Measurements from ENCODE around the gene UST.
"Not testable (repeated sequence)": the region's sequence is repeated elsewhere in the genome, so short reads cannot be mapped to it uniquely, and the experiment has no call there.

The UST gene

DNA sequence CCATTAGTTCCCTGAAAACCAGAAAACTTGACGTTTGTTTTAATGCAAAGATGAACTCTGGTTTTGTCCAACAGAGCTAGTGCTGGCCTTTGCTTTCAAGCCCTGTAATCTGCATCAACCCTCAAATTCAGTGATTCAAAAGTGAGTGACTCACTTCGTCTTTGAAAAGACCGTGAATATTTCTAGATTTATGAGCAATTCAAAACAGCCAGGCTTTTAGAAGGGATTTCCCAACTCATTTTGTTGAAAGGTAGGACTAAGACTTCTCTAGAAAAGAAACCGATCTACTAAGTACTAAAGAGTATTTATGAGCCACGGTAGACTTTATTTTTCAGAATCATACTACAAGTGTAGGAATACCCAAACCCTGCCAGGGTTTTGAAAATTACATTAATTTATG is 121.5 kb downstream of the UST start:
- no peak for DNase-seq (ENCODE audit: low read depth in 3 of 3)

DNA sequence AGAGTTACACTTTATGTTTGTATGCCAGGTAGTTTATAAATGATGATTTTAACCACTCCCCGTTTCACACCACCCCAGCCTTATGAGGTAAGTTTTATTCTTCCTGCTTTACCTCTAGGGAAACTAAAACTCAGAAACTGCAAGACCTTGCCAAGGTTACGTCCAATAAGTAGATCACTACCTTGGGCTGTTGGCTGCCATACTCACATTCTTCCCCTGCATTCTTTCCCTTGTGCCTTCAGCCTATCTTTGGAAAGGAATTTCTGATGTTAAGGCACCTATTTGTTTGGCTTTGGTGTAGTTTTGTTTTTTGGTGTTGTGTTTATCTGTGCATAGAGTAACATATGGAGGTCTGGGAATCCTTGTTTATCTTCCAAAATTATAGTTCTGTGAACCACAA is 122.1 kb downstream of the UST start:
- no peak for DNase-seq (ENCODE audit: low read depth in 3 of 3)

DNA sequence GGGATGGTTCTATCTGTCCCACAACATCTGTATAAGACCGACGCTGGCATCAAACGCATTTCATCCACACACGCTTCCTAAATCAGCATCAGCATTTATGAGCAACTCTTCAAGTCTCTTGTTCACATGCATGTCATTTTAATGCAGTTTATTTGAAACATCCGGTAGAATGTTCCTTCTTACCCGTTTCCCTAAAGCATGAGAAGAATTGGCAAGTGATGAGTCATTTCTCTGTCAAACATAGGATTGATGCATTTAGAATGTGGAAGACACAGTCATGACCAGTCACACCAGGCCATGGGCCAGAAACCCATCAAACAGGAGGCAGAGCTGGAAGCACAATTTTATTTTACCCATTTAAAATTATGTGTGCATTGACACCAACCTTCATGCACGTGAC is 122.8 kb downstream of the UST start:
- DNase-seq (ENCODE audit: low read depth in 3 of 3) = no peak

- DNase-seq (ENCODE audit: low read depth in 3 of 3) = no peak
Observed at GRCh38 chr6:148873154-148873553, 126.3 kb downstream of the UST start.

DNA sequence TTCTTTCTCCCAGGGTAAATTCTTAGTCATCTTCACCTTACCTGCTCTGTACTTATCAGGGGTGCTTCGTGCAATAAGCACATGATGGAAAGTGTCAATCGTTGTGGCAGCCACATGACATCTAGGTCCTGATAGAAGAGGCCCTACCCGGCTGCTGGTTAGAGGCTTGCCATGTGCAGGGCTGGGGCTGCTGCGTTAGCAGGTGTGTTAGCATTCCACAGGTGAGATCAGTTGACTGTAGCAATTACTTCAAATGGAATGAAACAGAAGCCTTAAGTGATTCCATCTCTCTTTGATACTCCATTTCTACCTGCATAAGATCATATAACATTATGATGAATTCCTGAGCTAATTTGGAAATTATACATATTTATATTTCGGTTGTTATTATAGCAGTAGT is 127.0 kb downstream of the UST start:
- DNase-seq (ENCODE audit: low read depth in 3 of 3) = no peak

DNA sequence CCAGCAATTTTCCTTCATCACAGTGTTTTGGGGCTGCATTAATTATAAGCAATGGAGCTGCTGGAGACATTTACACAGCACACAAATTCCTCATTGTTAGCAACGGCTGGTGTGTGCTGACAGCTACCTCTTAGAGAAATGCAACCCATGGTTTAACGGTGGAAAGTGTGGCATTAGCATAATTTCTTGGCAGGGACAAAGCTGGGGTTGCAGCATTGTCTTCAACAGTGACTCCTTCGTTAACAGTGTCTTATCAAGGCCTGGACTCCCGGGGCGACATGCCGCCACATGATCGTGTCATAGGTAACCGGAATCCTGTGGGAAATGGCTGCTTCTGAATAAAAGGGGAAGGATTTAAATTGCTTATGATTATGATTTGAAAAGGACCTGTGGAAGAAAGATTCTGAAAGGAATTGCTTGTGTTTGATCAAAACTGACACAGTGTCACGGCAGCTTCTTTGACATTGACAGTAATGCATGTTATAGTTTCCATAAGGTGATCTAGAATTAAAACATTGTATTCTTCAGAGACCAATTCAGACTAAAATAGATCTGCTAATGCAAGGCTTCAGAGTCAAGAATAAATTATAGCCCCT is 128.0 kb downstream of the UST start:
- no peak for DNase-seq (ENCODE audit: low read depth in 3 of 3)

- DNase-seq (ENCODE audit: low read depth in 3 of 3) = no peak
Observed at GRCh38 chr6:148878683-148879082, 131.9 kb downstream of the UST start.

- not testable (repeated sequence) for DNase-seq (ENCODE audit: low read depth in 3 of 3)
Observed at GRCh38 chr6:148880742-148881141, 133.9 kb downstream of the UST start.

GRCh38 chr6:148881593-148882311 is 134.9 kb downstream of the UST start:
- no peak for DNase-seq (ENCODE audit: low read depth in 3 of 3)

DNA sequence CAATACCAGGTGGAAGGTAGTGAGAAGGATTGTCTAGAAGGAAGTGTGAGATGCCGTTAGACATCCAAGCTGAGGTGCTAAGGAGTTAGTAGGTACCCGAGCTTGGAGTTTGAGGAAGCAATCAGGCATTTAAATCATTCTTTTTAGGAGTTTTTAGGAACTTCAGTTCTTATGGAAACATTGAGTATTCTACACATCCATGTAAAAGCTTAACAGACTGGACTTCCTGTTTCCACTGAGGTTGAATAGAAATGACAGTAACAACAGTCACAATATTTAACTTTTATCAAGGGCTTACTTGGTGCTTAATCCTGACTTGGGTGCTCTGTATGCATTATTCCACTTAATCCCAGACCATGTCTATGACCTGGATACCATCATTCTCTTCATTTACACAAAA is 136.4 kb downstream of the UST start:
- DNase-seq (ENCODE audit: low read depth in 3 of 3) = no peak

DNA sequence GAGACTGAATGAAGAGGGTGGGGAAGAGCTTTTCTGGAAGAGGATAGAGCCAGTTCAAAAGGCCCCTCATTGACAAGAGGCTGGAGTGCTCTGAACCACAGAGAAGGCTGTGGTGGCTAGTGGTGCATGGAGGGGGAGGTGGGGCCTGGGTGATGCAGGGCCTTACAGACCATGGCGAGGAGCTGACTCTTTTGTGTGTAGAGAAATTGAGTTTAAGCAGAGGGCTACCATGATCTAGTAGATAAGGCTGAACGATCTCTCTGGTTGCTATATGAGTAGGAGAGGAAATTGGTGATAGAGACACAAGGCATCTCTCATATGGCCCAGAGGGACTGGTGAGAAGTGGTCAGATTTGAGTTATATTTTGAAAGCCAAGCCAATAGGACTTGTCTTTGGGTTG is 137.6 kb downstream of the UST start:
- DNase-seq (ENCODE audit: low read depth in 3 of 3) = no peak

- DNase-seq (ENCODE audit: low read depth in 3 of 3) = no peak
Observed at GRCh38 chr6:148885136-148885865, 138.5 kb downstream of the UST start.

GRCh38 chr6:148885925-148886845 is 139.4 kb downstream of the UST start:
- no peak for DNase-seq (ENCODE audit: low read depth in 3 of 3)

- DNase-seq (ENCODE audit: low read depth in 3 of 3) = no peak
Observed at GRCh38 chr6:148887181-148887580, 140.4 kb downstream of the UST start.

GRCh38 chr6:148888856-148889255 is 142.0 kb downstream of the UST start:
- DNase-seq (ENCODE audit: low read depth in 3 of 3) = no peak

GRCh38 chr6:148890096-148890495 is 143.3 kb downstream of the UST start:
- no peak for DNase-seq (ENCODE audit: low read depth in 3 of 3)

DNA sequence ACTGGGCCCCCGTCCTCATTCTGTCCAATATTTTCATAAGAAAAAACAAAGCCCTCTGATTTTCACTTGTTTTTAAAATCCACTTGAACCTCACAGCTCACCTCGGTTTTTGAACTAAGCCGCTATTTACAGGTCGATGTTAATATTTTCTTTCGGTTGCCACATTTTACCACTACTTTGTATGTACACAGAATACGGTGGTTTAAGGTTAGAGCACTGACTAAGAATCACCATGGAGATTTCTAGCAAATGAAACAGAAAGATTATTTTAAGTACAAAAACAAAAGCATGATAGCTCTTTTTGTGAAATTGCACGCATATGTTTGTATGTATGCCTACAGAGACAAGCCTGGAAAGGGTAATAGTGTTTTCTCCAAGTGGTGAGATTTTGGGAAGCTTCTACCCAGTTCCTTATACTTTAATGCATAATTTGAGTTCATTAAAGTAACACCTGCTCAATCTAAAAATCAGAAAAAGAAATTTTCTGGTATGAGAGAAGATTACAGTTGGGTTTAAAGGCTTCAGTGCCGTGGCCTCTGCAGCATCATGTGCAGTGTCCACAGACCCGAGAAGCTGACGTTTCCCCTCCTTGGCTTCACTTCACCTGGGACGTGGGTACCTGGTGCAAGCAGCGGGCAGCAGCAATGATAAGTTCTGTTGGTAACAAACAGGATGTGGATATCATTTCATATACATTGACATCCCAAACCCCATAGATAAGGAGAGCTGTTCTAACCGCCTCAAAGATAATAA is 144.0 kb downstream of the UST start:
- DNase-seq (ENCODE audit: low read depth in 3 of 3) = no peak

DNA sequence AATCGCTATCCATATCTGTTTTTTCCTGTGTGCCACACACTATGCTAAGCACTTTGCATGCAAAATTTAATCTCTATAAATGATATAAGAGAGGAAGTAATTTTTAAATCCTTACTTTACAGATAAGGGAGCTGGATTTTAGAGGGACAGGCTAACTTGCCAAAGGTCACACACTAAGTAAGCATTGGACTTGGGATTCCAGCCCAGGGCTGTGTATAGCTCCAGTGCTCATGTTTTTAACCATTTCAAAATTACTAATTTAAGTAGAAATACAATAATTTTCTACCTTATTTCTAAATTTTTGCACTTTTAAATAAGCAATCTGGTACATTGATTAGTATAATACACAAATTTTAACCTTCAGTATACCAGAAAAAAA is 144.6 kb downstream of the UST start:
- DNase-seq (ENCODE audit: low read depth in 3 of 3) = no peak

DNA sequence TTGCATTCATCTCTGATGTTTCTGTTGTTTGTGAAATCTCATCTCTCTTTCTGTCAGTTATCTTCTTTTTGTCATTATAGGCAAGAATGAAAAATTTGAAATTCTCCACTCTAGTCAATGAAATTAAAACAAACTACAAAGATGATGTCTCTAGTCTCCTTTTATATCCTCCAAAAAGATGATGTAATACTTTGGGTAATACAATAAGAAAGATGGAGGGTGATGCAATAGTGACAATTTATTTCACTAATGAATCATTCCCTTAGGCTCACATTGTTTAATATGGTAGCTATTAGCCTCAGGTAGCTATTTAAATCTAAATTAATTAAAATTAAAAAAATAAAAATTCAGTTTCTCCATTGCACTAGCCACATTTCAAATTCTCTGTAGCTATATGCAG is 145.4 kb downstream of the UST start:
- DNase-seq (ENCODE audit: low read depth in 3 of 3) = no peak

GRCh38 chr6:148893073-148893472 is 146.2 kb downstream of the UST start:
- no peak for DNase-seq (ENCODE audit: low read depth in 3 of 3)

DNA sequence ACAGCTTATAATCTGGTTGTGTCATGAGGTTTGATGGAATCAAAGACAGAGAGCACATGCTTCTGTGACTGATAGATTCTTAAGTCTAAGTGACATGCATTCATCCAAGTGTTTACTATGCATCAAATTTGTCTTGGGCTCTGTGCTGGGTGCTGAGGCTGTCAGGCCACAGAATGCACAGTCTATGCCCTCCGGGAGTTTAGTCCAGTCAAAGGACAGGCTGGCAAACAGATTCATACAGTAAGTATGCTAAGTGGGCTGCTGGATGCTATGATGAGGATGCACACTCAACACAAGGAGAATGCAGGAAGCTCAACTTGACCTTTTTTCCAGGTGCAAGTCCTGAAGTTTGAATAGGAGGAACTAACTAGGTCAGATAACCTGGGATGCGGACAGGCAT is 146.7 kb downstream of the UST start:
- no peak for DNase-seq (ENCODE audit: low read depth in 3 of 3)

Data from stimulated activated CD4-positive, alpha-beta T cell treated with anti-CD3 and anti-CD28 coated beads, TNF-alpha, amount 100 ng/mL, for 48 hours (primary cell).